Stimulated activated CD8-positive, alpha-beta memory T cell treated with anti-CD3 and anti-CD28 coated beads, Interleukin-15, amount 100 ng/mL, for 24 hours (primary cell): ENCODE data around the gene KLK12.

Experiments
- DNase-seq: peaks from one replicate; pipeline ENCODE4 v3.0.0-alpha.2; 2020; ENCODE audit warnings: low read depth

The KLK12 gene

DNA sequence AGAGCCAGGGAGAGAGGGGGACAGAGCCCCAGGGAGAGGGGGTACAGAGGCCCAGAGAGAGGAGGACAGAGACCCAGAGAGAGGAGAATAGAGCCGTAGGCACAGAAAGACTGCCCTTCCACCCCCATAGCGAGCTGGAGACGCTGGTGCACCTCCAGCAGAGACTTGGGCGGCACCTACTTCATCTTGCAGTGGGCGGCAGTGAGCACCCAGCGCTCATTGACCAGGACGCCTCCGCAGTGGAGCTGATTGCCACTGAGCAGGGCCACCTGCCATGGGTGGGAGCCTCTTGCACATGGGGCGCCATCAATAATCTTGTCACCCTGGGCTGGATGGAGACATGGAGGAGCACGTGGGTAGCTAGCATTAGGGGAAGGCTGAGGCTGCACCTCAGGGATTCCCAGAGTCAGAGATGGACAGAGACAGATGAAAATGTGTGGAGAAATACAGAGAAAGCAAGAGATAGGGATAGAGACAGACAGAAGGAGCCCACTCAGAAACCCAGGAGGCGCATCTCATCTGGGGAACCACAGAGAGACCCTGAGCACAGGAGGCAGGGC is 53.1 kb downstream of the KLK12 start:
- no peak for DNase-seq

DNA sequence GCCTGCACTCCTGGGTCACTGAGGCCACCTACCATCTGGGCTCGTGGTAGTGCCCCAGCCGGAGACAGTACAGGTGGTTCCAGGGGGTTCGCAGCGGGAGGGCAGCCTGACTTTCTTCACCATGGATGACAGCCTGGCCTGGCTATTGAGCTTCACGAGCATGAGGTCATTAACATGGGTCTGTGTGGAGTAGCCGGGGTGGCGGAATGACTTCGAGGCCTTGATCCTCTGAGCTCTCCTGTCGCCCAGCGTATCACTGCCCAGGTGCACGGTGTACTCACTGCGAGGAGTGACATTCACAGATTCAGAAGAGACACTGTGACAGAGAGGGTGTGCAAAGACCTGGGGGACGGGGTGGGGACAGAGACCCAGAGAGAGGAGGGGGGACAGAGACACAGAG is 54.6 kb downstream of the KLK12 start:
- no peak for DNase-seq

DNA sequence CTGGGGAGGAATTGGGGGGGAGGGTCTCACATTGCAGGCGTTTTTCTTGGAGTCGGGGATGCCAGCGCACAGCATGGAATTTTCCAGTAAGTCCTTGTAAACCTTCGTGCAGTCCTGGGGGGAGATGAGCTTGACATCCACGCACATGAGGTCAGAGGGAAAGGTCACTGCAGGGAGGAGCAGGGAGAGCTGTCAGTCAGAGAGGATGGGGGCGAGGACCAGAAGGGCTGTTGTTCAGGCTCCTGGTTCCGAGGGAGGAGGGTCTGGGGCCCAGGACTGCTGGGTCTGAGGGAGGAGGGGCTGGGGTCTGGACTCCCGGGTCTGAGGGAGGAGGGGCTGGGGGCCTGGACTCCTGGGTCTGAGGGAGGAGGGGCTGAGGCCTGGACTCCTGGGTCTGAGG is 55.0 kb downstream of the KLK12 start:
- no peak for DNase-seq
